H9 (cell line): ENCODE measurements around the gene IGFL4. TPM values are rescaled to one million over a fixed set of nuclear protein-coding genes. Genes with fewer than 3 reads are reported as not detected.

Source experiments
- DNase-seq: peaks from one replicate; pipeline ENCODE4 v3.0.0-alpha.2; 2017
- H2AFZ ChIP-seq: one replicate; pipeline ENCODE4 v1.6.1; 2013; ENCODE audit warnings: mild to moderate bottlenecking, low read length, control low read depth, moderate library complexity
- H2AK5ac ChIP-seq: 2 replicates; pipeline ENCODE4 v1.6.1; 2013; ENCODE audit warnings: low read length, control low read depth, mixed read lengths; ENCODE audit not compliant: insufficient read length
- H2BK120ac ChIP-seq: one replicate; pipeline ENCODE4 v1.6.1; 2013; ENCODE audit warnings: low read depth, mild to moderate bottlenecking, low read length, control low read depth, inconsistent platforms; ENCODE audit not compliant: poor library complexity, severe bottlenecking
- H2BK12ac ChIP-seq: 2 replicates; pipeline ENCODE4 v1.6.1; 2013; ENCODE audit warnings: low read length, control low read depth, mixed read lengths, low read depth; ENCODE audit not compliant: insufficient read length
- H2BK15ac ChIP-seq: 2 replicates; pipeline ENCODE4 v1.6.1; 2013; ENCODE audit warnings: low read depth, low read length, control low read depth
- H2BK20ac ChIP-seq: one replicate; pipeline ENCODE4 v1.6.1; 2013; ENCODE audit warnings: low read depth, mild to moderate bottlenecking, low read length, control low read depth, inconsistent platforms; ENCODE audit not compliant: poor library complexity, severe bottlenecking
- H2BK5ac ChIP-seq: 2 replicates; pipeline ENCODE4 v1.6.1; 2013; ENCODE audit warnings: low read length, control low read depth, mixed read lengths; ENCODE audit not compliant: insufficient read length
- H3K14ac ChIP-seq: 2 replicates; pipeline ENCODE4 v1.6.1; 2013; ENCODE audit warnings: low read length, control low read depth; ENCODE audit not compliant: insufficient read depth
- H3K18ac ChIP-seq: 2 replicates; pipeline ENCODE4 v1.6.1; 2013; ENCODE audit warnings: low read depth, mild to moderate bottlenecking, mixed read lengths, low read length, control low read depth; ENCODE audit not compliant: insufficient read length
- H3K23ac ChIP-seq: 2 replicates; pipeline ENCODE4 v1.6.1; 2013; ENCODE audit warnings: low read length, control low read depth, mixed read lengths, low read depth; ENCODE audit not compliant: insufficient read length
- H3K23me2 ChIP-seq: 2 replicates; pipeline ENCODE4 v1.6.1; 2013; ENCODE audit warnings: low read depth, mild to moderate bottlenecking, mixed read lengths, low read length, control low read depth; ENCODE audit not compliant: insufficient read length, poor library complexity, severe bottlenecking
- H3K27ac ChIP-seq: 2 replicates; pipeline ENCODE4 v1.5.1; 2013; ENCODE audit warnings: low read length, control low read depth, mixed read lengths, low read depth; ENCODE audit not compliant: insufficient read length
- H3K27me3 ChIP-seq: 2 replicates; pipeline ENCODE4 v1.6.1; 2013; ENCODE audit warnings: low read length, control low read depth, inconsistent platforms; ENCODE audit not compliant: insufficient read depth
- H3K4ac ChIP-seq: 2 replicates; pipeline ENCODE4 v1.6.1; 2013; ENCODE audit warnings: low read depth, mild to moderate bottlenecking, control low read depth, inconsistent platforms, low read length, moderate library complexity
- H3K4me1 ChIP-seq: 2 replicates; pipeline ENCODE4 v1.6.1; 2013; ENCODE audit warnings: low read length, control low read depth, inconsistent platforms; ENCODE audit not compliant: insufficient read depth
- H3K4me2 ChIP-seq: 2 replicates; pipeline ENCODE4 v1.6.1; 2013; ENCODE audit warnings: low read length, control low read depth, mixed read lengths; ENCODE audit not compliant: insufficient read length, insufficient read depth
- H3K56ac ChIP-seq: 2 replicates; pipeline ENCODE4 v1.6.1; 2013; ENCODE audit warnings: low read depth, mild to moderate bottlenecking, mixed read lengths, low read length, control low read depth; ENCODE audit not compliant: insufficient read length
- H3K79me1 ChIP-seq: 2 replicates; pipeline ENCODE4 v1.6.1; 2013; ENCODE audit warnings: low read depth, mild to moderate bottlenecking, moderate library complexity, low read length, control low read depth, inconsistent platforms; ENCODE audit not compliant: insufficient read depth, poor library complexity, severe bottlenecking
- H3K79me2 ChIP-seq: 2 replicates; pipeline ENCODE4 v1.6.1; 2013; ENCODE audit warnings: low read length, control low read depth, inconsistent platforms; ENCODE audit not compliant: insufficient read depth
- H3K9ac ChIP-seq: 2 replicates; pipeline ENCODE4 v1.6.1; 2013; ENCODE audit warnings: low read length, control low read depth, mixed read lengths; ENCODE audit not compliant: insufficient read length; ENCODE audit errors: extremely low read depth
- H3K9me3 ChIP-seq: one replicate; pipeline ENCODE4 v1.6.1; 2013; ENCODE audit warnings: low read depth, low read length, inconsistent platforms; ENCODE audit not compliant: control insufficient read depth
- H3T11ph ChIP-seq: one replicate; pipeline ENCODE4 v1.6.1; 2013; ENCODE audit warnings: mild to moderate bottlenecking, low read length, control low read depth, inconsistent platforms
- H4K20me1 ChIP-seq: one replicate; pipeline ENCODE4 v1.6.1; 2013; ENCODE audit not compliant: control insufficient read depth, insufficient read length, insufficient read depth
- H4K5ac ChIP-seq: 2 replicates; pipeline ENCODE4 v1.6.1; 2013; ENCODE audit warnings: low read depth, mild to moderate bottlenecking, mixed read lengths, low read length, control low read depth; ENCODE audit not compliant: insufficient read length
- H4K8ac ChIP-seq: replicated peaks from 2 replicates; pipeline ENCODE4 v1.6.1; 2013; ENCODE audit warnings: low read length, control low read depth, mixed read lengths, low read depth; ENCODE audit not compliant: insufficient read length
- H4K91ac ChIP-seq: 2 replicates; pipeline ENCODE4 v1.6.1; 2013; ENCODE audit warnings: low read depth, mild to moderate bottlenecking, moderate library complexity, mixed read lengths, low read length, control low read depth; ENCODE audit not compliant: insufficient read length
- H3K27ac Mint-ChIP-seq, 3 experiments: 2 replicates in 2 of 3; 3 replicates in 1 of 3; pipeline ENCODE4 v1.8.0; 2020 to 2021; ENCODE audit warnings: mixed read lengths in 3 of 3, mild to moderate bottlenecking in 1 of 3, moderate library complexity in 1 of 3
- H3K27me3 Mint-ChIP-seq: 2 replicates; pipeline ENCODE4 v1.8.0; 2021; ENCODE audit warnings: low read depth, mild to moderate bottlenecking, moderate library complexity, mixed read lengths
- H3K36me3 Mint-ChIP-seq, 3 experiments: 2 replicates in 2 of 3; 3 replicates in 1 of 3; pipeline ENCODE4 v1.8.0; 2020 to 2021; ENCODE audit warnings: low read depth in 3 of 3, mixed read lengths in 3 of 3; ENCODE audit not compliant: insufficient read depth in 1 of 3
- H3K4me1 Mint-ChIP-seq, 2 experiments: 2 replicates each; pipeline ENCODE4 v1.8.0; 2020; ENCODE audit warnings: mixed read lengths in 2 of 2
- H3K4me3 Mint-ChIP-seq, 2 experiments: 2 replicates in 1 of 2; 3 replicates in 1 of 2; pipeline ENCODE4 v1.8.0; 2020 to 2021; ENCODE audit warnings: mild to moderate bottlenecking in 2 of 2, mixed read lengths in 2 of 2, moderate library complexity in 1 of 2
- H3K9me3 Mint-ChIP-seq, 2 experiments: 2 replicates in 1 of 2; 3 replicates in 1 of 2; pipeline ENCODE4 v1.8.0; 2020; ENCODE audit warnings: mild to moderate bottlenecking in 2 of 2, mixed read lengths in 2 of 2, moderate library complexity in 1 of 2
- CTCF ChIP-seq: fragments of 200-600 bp; sonication (generic); conservative IDR thresholded peaks from 3 replicates; pipeline ENCODE4 v1.8.0; 2021; ENCODE audit warnings: antibody characterized with exemption, mild to moderate bottlenecking
- WGBS: extraction: QIAGEN DNeasy Blood & Tissue Kit; methylation state at CpG from one replicate; pipeline ENCODE4 v1.1.7; 2013; ENCODE audit warnings: missing lambda C conversion rate, low lambda C conversion rate, mixed read lengths; ENCODE audit not compliant: insufficient read length; ENCODE audit errors: extremely low coverage; 5-methylcytosine and 5-hydroxymethylcytosine counted together
- total RNA-seq: library from RNA; stranded (reverse); gene quantifications from 2 replicates; pipeline ENCODE4 v1.2.1, GENCODE V29; 2021

Gene IGFL4
- total RNA-seq, 1 experiment from 2014 or later, result 0.33 TPM

- H3K4me1 Mint-ChIP-seq, result peaks cover 26 to 37% of the 10 kb centered on the region in 2 experiments
- H3K4me3 Mint-ChIP-seq, result no peak overlapping the region
- Histone ChIP-seq H4K20me1 (no peaks in the 10 kb centered on the region), H2AK5ac (no peak overlapping the region), H4K8ac (no peak overlapping the region), H3K79me2 (no peaks in the 10 kb centered on the region), H2BK120ac (no peak overlapping the region), H3K27ac (no peak overlapping the region), H2BK20ac (no peak overlapping the region), H2BK12ac (no peak overlapping the region), H3K18ac (no peak overlapping the region), H3T11ph (no peak overlapping the region), H3K9me3 (no peaks in the 10 kb centered on the region), H2AFZ (no peak overlapping the region), H3K4me2 (no peak overlapping the region), H2BK15ac (no peak overlapping the region), H2BK5ac (no peak overlapping the region), H3K79me1 (no peaks in the 10 kb centered on the region), H3K23ac (no peak overlapping the region), H3K9ac (no peak overlapping the region), H3K27me3 (peaks cover 7% of the 10 kb centered on the region; the same call in 1 of the 2 replicates), H3K4ac (no peak overlapping the region), H4K91ac (no peak overlapping the region), H3K14ac (no peak overlapping the region), H3K56ac (no peak overlapping the region), H3K4me1 (no peaks in the 10 kb centered on the region), H4K5ac (no peak overlapping the region), H3K23me2 (peaks cover 17% of the 10 kb centered on the region)
- H3K27me3 Mint-ChIP-seq, result peaks cover 25% of the 10 kb centered on the region
- no peak for DNase-seq
- peaks cover 0 to 7% (median 2%) of the 10 kb centered on the region in 3 experiments; a peak in 3 of 7 replicates for H3K36me3 Mint-ChIP-seq
- no peak overlapping the region for H3K27ac Mint-ChIP-seq
- no CpG with 5 or more reads among the region's 15 CpGs for WGBS
- no peak for TF ChIP-seq CTCF
- H3K9me3 Mint-ChIP-seq, result no peaks in the 10 kb centered on the region; a peak in 1 of 5 replicates
These were observed 22.7 kb downstream of the IGFL4 start for GRCh38 chr19:46017874-46018675.
